Astrocyte of the cerebellum (primary cell): ENCODE measurements around the gene HIP1.

Experiments used
- DNase-seq: peaks from one replicate; pipeline ENCODE4 v3.0.0-alpha.2; 2011; ENCODE audit warnings: low read depth
- H3K4me3 ChIP-seq: 2 replicates; pipeline ENCODE4 v1.5.1; 2011; ENCODE audit warnings: mild to moderate bottlenecking, low read depth, low read length, moderate library complexity
- CTCF ChIP-seq: IDR thresholded peaks from 2 replicates; pipeline ENCODE4 v1.5.1; 2012; ENCODE audit warnings: low read length, low read depth, moderate library complexity, mild to moderate bottlenecking; ENCODE audit errors: missing control alignments
- in situ Hi-C: cut with HindIII; loops from 2 replicates; pipeline ENCODE4 v1.10.0; 2017; ENCODE audit warnings: low sequenced_read_pairs

The HIP1 gene

GRCh38 chr7:75654855-75655254 lies 83.9 kb downstream of the HIP1 start:
- no peak for DNase-seq
- no peak for TF ChIP-seq CTCF
- no peak overlapping the region for H3K4me3 ChIP-seq
- in situ Hi-C loops: no loop called here

DNA sequence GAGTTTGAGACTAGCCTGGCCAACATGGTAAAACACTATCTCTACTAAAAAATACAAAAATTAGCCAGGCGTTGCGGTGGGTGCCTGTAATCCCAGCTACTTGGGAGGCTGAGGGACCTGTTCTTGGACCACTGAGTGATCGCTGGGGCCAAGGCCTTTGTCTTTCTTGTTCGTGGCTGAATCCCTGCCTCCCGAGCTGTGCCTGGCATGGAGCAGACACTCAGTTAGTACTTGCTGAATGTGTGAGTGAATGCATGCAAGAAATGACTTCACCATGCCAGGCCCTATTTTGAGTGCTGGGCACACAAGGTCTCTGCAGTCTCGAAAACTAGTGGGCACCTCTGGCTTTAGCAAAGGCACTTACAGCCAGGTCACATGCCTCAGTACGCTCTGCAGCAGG lies 85.1 kb downstream of the HIP1 start:
- in situ Hi-C loops: no loop called here
- TF ChIP-seq CTCF: no peak
- no peak overlapping the region for H3K4me3 ChIP-seq
- no peak for DNase-seq

DNA sequence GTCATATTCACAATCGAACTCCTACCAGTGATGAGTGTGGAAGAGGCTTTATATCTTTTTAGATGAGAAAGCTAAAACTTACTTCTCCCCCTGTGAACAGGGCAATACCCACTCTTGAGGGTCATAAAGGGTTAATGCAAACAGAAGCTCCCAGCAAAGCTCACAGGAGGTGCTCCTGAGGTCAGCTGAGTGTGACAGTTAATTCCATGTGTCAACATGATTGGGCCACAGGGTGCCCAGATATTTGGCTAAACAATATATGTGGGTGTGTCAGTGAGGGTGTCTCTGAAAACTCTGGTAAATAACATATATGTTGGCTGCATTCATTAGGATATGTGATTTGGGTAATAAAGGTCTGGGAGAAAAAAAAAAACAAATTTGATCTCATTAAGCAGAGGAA lies 86.0 kb downstream of the HIP1 start:
- H3K4me3 ChIP-seq: no peak overlapping the region
- DNase-seq: no peak
- in situ Hi-C loops: no loop called here
- TF ChIP-seq CTCF: no peak

DNA sequence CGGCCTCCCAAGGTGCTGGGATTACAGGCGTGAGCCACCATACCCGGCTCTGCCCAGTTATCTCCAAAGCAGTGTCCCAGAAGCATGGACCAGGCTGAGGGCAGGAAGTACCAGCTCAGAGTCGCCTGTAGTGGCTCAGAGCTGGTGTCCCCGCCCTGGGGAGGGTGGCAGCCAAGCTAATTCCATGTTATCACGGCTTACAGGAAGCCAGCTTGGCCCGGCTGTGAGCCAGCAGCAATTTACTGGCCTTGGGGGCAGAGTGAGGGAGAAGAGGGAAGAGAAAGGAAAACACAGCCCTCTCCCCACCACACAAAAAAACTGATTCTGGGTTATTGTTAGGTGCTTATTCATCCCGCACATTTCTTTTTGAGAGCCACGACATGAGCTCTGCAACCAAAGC lies 88.1 kb downstream of the HIP1 start:
- DNase-seq: no peak
- TF ChIP-seq CTCF: no peak
- no peak overlapping the region for H3K4me3 ChIP-seq
- in situ Hi-C loops: no loop called here

- in situ Hi-C loops: no loop called here
These were observed 88.7 kb downstream of the HIP1 start for GRCh38 chr7:75650062-75650461.

GRCh38 chr7:75649462-75649861 lies 89.3 kb downstream of the HIP1 start:
- in situ Hi-C loops: no loop called here
- H3K4me3 ChIP-seq: no peak overlapping the region
- no peak for DNase-seq
- TF ChIP-seq CTCF: no peak

More at GRCh38 chr7:75650062-75650461, 88.7 kb downstream of the HIP1 start:
- TF ChIP-seq CTCF: no peak
- no peak for DNase-seq
- H3K4me3 ChIP-seq: no peak overlapping the region
